GM19397 (cell line): Measurements from ENCODE around the gene PNLIPRP3.

Source experiments
- ATAC-seq: cut with Tn5 transposase; IDR thresholded peaks from one replicate; pipeline ENCODE4 v1.9.1; 2021; ENCODE audit warnings: mild to moderate bottlenecking, moderate library complexity; ENCODE audit not compliant: unreplicated experiment

The PNLIPRP3 gene

DNA sequence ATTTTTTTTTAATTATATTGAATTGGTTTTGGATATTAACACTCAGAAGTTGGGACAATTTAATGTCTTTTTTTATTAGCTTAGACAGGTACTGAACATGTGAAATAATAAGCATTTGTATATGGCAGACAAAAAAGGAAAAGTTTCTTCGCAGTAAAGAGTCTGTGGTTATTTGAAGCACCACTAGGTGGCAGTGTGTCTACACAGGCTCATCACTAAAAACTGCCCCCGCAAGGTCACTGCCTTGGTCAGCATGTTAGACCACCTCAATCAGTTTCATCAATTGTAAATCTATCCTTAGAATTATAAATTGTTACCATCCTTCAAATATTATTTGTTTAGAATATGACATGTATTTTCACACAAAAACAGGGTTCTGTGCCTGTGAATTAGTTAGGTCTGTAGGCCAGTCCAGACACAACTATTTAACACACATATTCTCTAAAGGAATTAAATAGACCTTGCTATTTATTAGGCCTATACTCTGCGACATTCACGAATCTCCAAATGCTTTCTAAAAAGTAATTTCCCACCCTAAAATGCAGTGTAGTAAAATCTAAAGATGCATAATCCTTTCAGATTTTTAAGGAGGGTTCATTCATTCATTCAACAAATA, 17.0 kb downstream of the PNLIPRP3 start:
- peak; percentile 73 for ATAC-seq

DNA sequence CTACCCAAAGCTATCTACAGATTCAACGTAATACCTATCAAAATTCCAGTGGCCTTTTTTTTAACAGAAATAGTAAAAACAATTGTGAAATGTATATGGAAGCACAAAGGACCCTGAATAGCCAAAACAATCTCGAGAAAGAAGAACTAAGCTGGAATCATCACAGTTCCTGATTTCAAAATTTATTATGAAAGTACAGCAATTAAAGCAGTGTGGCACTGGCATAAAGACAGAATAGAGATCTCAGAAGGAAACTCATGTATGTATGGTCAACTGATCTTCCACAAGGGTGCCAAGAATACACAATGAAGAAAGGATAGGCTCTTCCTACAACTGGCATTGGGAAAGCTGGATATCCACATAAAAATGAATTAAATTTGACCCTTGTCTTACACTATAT, 23.2 kb downstream of the PNLIPRP3 start:
- ATAC-seq: no peak

DNA sequence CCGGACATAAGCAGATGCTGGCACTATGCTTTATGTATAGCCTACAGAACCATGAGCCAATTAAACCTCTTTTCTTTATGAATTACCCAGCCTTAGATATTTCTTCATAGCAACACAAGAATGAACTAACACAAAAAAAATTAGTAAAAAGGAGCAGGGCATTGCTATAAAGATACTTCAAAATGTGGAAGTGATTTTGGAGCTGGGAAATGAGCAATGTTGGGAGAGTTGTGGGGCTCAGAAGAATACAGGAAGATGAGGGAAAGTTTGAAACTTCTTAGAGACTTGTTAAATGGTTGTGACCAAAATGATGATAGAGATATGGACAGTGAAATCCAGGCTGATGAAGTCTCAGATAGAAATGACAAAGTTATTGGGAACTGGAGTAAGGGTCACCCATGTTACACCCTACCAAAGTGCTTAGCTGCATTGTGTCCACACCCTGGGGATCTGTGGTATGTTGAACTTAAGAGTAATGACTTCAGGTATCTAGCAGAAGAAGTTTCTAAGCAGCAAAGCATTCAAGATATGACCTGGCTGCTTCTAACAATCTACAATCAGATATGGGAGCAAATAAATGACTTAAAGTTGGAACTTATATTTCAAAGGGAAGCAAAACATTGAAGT, 24.2 kb downstream of the PNLIPRP3 start:
- no peak for ATAC-seq

DNA sequence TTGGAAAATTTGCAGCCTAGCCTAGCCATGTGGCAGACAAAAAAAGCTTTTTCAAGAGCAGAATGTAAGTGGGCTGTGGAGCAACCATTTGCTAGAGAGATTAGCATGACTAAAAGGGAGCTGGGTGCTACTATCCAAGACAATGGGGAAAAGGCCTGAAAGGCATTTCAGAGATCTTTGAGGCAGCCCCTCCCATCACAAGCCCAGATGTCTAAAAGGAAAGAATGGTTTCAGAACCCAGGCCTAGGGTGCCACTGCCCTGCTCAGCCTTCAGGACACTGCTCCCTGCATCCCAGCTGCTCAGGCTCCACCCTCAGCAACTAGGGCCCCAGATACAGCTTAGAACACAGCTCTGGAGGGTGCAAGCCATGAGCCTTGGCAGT, 24.7 kb downstream of the PNLIPRP3 start:
- no peak for ATAC-seq

DNA sequence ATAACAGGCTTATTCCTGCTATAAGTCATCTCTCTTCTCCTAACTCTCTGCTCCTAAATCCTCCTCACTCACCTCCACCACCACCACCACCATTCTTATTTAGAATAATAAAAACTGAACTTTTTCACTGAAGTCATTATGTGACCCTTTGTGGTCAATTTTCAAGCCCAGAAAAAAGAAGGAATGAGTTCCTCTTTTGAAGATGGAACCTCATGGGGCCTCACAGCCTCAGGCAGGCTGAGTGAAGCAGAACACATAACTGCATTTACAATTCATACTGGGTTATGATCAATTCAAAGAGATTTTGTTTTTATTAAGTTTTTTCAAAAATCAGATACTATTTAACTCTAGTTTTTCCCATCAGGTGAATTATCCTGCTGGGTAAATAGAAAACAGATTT, 29.8 kb downstream of the PNLIPRP3 start:
- no peak for ATAC-seq

DNA sequence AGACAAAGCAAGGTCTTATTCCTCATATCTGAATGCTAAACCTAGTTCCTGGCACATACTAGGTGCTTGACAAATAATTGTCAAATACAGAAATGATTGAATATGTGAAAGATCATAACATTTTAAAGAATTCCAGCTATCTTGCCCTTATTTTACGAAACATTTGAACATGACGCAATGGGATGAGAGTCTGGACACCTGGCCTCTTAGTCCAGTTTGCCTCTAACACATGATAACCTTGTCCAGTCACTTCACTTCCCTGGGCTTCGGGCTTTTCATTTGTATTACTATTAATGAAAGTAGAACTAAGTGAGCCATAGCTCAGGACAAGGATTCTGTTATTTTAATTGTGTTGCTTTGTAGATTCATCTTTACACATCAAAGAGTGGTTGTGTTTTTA, 32.6 kb downstream of the PNLIPRP3 start:
- no peak for ATAC-seq

DNA sequence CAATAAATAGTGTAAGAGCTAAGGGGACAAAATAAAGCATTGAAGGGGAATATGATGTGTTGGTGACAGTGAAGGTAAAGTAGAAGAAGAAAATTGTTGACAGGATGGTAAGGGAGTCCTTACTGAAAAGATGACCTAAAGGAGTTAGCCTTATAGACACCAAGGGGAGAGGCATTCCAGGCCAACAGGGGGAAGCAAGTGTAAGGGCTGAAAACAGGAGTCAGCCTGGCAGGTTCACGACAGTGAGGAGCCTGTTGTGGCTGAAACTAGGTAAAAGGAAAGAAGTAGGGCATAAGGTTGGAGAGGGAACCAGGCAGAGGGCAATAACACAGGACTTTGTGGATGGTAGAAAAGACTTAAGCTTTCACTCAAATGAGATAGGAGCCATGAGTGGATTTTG, 34.0 kb downstream of the PNLIPRP3 start:
- ATAC-seq: no peak

DNA sequence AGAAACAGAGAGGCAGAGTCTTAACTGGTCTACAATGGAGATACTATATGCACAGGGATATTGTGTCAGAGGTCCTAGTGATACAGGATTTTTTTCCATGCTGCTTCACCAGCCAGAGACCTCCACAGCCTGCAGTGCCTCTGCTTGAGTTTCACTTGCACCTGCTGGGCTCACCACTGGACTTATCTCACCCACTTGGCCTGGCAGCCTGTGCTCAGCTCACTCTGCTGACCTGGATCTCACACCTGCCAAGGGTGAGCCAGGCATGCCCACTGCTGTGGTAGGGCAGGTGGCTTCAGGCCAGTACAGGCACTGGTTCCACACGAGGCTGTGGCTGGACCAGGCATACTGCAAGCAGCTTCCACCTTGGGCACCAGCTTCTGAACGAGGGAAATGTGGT, 36.6 kb downstream of the PNLIPRP3 start:
- no peak for ATAC-seq

DNA sequence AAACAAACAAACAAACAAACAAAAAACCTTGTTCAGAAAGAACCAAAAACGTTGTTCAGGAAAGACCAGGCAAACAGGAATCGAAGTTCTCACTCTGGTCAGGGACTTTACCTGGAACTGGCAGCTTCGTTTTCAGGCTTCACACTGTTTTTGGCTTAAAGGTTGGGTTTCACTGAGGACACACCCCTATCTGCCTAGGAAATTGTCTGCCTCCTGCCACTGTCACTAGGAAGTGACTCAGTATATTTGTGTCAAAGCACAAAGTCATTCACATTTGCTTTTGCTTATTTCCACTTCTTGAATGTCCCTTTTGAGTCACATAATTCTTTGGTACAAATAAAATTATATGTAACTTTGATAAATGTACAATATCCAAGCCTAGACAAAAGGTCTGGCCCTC, 37.9 kb downstream of the PNLIPRP3 start:
- ATAC-seq: no peak

DNA sequence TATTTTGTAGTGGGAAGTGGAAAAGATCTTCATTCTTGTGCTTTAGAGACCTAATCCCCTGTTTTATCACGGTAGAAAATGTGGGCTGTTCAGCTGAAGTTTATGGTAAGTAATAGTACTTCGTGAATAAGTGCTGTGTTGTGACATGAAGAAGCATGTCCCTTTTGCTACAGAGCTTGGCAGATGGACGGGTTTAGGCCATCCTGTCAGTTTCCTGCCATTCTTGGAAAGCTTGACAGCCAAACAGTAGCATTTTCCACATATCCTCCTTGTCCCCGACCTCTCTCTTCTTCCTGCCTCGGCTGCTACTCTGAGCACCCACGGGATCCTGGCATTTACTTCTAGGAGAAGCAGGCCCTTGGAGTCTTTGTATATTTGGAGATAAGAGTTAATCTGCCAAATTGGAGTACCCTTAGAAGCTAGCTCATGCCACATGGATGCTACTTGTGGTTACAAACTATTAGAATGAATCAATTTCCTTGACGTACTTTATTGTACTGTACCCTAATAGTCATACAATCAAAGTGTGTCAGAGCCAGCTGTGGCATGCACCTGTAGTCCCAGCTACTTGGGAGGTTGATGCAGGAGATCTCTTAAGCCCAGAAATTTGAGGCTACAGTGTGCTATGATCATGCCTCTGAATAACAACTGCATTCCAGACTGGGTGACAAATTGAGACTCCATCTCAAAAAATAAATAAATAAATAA, 39.2 kb downstream of the PNLIPRP3 start:
- ATAC-seq: no peak

DNA sequence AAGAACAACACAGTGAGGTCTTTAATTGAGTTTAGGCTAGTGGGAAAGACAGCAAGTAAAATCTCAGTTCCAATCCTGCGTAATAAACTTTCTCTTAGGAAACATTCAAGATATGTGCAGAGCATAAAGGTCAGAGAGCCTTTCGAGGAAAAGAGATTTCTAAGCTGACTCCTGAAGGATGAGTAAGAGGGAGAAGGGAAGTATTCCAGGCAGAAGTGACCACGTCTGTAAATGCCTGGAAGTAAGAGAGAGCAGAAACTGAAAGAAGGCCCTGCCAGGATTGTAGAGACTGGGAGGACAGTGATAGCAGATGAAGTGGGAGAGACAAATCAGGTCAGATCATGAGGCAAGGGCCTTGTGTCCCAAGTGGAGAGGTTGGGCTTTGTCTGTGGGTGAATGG, 41.8 kb downstream of the PNLIPRP3 start:
- ATAC-seq: no peak

DNA sequence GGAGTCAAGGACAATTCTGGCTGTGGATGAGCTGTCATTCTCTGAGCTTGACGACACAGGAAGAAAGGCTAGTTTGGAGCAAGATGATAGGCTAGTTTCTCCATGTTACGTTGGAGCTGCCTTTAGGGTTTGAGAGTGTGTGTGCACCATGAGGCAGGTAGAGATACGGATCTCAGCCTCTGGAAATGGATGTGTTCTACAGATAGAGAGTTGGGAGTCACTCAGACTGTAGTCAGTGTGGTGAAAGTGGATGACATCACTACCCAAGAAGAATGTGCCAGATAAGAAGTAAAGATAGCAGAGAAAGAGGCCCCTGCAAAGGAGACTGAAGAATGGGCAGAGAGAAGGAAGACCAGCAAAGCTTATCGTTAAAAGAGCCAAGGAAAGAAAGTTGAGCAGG, 42.4 kb downstream of the PNLIPRP3 start:
- no peak for ATAC-seq

DNA sequence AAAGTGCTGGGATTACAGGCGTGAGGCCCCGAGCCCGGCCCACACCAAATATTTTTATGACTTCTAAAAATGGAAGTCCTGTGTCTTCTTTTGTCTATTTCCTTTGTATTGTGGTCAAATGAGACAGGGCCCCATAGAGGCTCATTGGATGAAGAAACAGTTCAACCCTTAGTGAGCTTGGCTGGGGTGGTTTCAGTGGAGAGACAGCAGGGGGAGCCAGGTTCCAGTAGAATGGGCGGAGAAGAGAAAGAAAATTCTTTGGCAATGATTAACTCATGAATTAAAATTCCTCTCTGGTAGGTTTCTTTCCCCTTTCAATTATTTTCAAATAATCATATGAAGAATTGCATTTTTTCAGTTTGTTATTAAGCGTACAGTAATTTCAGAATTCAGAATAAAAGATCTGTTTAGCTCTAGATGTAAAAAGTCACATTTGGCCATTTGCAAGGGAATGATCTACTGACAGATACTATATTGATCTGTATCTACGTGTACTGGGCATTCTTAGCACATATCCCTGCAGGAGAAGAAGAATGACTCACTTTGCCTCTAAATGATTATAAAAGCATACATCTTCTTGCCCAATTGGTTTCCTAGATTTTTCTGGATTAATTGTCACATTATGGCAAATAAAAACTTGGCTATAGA, 43.2 kb downstream of the PNLIPRP3 start:
- ATAC-seq: no peak

DNA sequence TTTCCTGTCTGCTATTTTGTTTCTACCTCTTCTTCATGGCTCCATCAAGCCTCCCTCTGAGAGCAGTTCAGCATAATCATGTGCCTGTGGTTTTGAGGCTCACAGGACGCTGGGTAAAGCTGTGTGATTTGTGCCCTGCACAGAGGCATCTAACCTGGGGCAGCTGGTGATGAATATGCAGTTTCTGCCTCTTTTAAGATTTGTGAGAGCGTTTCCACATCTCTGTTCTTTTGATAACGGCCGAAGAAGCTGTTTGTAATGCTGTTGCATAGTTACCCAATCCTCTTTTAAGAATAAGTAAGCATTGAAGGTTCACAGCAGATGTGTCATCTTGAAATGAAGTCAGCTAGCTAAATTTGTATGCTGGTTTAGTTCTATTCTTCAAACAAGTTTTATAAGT, 45.2 kb downstream of the PNLIPRP3 start:
- ATAC-seq: no peak

DNA sequence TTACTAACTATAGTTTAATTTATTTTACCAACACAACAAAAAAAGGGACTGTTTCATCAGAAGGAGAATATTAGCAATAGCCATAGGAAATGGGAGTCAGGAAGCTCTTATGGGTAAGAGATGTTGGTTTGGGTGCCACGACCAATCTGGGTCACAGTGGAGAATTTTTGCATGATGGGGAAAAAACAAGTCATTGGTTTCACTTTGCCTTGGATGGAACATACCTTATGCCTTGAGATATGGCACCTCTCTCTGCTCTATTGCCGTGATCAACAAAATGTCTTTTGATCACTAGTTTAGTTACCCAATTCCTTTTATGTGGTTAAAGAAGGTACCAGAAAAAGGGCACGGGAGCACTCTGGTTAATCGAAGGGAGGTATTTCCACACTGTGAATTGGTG, 48.2 kb downstream of the PNLIPRP3 start:
- no peak for ATAC-seq

DNA sequence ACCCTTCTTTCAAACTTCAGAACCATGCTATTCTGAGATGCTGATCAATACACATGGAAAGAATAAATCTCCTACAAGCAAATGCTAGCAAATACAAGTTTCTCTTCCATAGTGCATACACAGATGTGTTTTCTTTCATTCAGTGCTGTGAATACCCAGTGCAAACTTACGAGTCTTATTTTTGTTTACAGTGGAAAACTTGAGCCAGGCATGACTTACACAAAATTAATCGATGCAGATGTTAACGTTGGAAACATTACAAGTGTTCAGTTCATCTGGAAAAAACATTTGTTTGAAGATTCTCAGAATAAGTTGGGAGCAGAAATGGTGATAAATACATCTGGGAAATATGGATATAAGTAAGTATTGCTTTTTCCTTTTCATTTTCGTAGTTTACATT, 48.8 kb downstream of the PNLIPRP3 start:
- no peak for ATAC-seq

DNA sequence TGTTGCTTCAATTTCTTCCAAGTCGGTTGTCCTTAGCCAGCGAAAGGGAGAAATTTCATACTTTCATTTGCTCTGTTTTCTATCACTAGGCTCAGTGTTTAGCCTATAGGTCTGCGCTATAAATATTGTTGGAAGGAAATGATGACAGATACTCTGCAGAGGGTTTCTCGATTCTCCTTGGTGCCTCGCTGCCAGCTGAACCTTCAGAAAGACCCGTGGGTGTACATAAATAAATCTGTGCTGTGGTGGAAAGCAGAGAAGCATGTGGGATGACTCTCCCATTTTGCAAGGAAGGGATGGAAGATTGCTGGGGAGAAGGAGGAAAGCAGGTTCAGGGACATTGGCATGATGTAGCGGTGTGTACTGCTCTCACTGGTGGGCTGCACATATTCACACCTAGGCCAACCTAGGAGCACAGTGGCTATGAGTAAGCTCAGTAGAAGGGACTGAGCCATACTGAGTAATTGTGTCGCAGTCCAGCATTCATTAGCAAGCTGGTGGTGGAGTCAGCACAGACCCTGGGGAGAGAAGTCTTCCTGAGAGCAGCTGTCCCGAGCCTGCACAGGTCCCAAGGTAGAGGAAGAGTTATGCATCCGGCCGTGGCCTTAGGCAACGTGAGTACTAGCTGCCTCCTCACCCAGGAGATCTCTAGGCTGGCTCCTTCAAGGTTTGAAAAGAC, 50.5 kb downstream of the PNLIPRP3 start:
- ATAC-seq: no peak

DNA sequence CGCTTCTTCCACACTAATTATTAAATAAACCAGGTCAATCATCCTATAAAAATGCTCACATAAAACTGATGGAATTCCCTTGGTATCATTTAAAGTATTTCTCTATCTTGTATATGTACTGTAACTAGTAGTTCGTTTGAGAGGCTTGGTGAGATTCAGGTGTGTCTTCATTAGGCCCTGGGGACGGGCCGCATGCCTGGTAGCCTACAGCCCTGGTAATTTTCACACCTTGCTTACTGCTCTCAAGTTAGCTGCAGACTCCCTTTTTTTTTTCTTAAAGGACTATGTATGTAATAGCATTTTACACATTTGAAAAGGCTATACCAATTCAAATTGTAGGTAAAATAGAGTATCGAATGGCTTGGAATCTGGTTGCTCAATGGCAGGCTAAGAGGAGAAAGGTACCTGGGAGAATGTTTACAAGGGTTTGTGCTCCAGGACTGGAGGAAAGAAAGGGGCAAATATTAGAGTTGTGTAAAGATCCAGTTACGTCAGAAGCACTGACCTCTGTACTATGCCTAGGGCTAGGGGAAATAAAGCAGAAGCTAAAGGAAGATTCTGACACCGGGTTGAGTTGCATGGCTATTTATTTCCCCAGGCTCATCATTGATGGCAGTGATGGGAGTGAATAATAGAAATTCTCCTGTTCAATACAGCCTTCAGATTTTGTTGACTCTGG, 59.3 kb downstream of the PNLIPRP3 start:
- no peak for ATAC-seq

DNA sequence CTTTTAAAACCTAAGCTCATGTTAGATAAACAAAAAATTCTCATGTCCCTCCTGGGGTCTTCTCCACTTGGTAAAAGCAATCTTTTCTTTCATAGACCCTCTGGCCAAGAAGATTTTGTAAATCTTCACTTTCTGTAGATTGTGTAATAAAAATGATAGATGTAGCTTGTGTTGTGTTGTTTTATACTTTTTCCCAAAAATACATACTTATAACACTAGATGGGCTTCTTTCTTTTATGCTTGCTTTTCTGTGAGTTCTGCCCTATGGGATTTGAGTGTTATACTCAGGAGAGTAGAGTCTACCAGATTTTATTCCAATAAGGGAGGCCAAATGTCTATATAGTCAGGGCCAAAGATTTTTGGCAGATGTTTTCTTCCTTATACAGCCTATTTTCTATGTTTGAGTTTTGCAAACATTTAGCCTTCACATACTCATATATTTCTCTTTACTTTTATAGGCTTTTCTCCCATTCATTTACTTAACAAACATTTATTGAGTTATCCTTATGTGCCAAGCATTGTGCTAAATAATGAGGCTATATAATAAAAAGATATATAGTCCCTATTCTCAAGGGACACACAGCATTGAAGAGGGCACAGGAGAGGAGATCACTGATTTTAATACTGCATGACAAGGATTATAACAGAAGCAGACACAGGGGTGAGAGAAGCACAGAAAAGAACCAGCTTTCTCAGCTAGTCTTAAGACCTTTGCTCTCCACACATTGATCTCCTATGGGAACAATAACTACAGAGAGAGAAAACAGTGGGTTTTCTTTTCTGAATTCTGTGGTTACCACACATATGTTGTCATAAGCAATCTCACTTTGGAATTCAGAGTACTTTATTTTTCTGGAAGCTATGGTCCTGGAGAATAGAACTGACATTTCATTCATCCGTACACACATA, 60.1 kb downstream of the PNLIPRP3 start:
- ATAC-seq: no peak

DNA sequence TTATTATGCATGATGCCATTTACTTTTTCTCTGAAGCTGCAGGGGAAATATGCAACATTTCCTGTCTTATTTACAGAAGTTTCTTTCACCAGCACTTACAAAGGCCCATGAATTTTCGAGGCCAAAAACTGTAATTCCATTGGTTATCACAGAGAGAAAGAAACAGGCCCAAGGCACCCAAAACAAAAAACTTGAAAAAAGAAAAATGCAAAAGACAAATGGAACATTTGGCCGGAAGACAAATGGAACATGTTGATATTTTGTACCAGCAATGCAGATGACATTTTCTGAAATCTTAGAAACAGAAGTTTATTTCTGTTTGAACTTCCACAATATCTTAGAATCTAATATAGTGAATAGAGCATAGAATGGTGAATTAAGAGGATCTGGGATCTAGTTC, 61.8 kb downstream of the PNLIPRP3 start:
- no peak for ATAC-seq
